ENCODE measurements around the gene KHDRBS1.

Gene KHDRBS1

DNA sequence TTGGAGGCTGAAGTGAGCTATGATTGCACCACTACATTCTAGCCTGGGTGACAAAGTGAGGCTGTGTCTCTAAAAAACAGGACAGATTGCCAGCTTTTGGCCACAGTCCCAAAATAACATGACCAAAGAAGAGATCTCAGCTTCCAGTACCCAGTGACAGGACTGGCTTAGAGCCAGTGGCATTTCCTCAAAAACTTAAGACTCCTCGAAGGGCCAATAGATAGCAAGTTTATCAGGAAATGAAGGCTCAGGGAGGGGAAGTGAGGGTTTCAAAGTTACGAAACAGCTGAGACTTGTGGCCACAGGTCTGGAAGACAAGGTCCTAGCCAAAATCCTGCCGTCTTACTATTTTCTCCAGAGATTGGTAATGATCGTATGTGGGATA is 52.8 kb downstream of the KHDRBS1 start:
- Histone ChIP-seq H3K4me3 (ENCODE audit: low read length) (no peak overlapping the region), H3K27me3 (ENCODE audit: insufficient read depth, low read length, poor library complexity) (no peaks in the 10 kb centered on the region), H3K9ac (ENCODE audit: low read length) (no peak overlapping the region), H3K27ac (ENCODE audit: low read depth, low read length) (no peak overlapping the region), H4K5ac (ENCODE audit: low read length) (no peak overlapping the region), H3K79me1 (ENCODE audit: low read length) (no peaks in the 10 kb centered on the region), H3K4me1 (ENCODE audit: control insufficient read depth, low read depth, low read length) (peaks cover 7% of the 10 kb centered on the region), H3K4ac (ENCODE audit: low read depth, low read length) (no peak overlapping the region), H2AK5ac (ENCODE audit: low read length) (no peak overlapping the region), H3K23ac (ENCODE audit: low read length) (no peak overlapping the region), H2BK15ac (replicated peaks; ENCODE audit: low read depth) (no peak overlapping the region), H3K36me3 (ENCODE audit: control insufficient read depth, insufficient read depth, low read length) (peaks cover 1% of the 10 kb centered on the region), H2BK120ac (ENCODE audit: low read depth, low read length) (no peak overlapping the region), H3K4me2 (ENCODE audit: low read length) (no peak overlapping the region), H2BK5ac (ENCODE audit: low read length) (no peak overlapping the region), H3K56ac (ENCODE audit: low read length) (no peak overlapping the region), H4K8ac (ENCODE audit: low read depth, low read length) (no peak overlapping the region), H3K18ac (ENCODE audit: low read length) (no peak overlapping the region), H3K79me2 (ENCODE audit: control insufficient read depth, insufficient read depth, low read length) (no peaks in the 10 kb centered on the region)
- WGBS (ENCODE audit: extremely low coverage, insufficient coverage, low lambda C conversion rate), result no CpG with 5 or more reads among the region's 4 CpGs
- DNase-seq, result peak; percentile 53

DNA sequence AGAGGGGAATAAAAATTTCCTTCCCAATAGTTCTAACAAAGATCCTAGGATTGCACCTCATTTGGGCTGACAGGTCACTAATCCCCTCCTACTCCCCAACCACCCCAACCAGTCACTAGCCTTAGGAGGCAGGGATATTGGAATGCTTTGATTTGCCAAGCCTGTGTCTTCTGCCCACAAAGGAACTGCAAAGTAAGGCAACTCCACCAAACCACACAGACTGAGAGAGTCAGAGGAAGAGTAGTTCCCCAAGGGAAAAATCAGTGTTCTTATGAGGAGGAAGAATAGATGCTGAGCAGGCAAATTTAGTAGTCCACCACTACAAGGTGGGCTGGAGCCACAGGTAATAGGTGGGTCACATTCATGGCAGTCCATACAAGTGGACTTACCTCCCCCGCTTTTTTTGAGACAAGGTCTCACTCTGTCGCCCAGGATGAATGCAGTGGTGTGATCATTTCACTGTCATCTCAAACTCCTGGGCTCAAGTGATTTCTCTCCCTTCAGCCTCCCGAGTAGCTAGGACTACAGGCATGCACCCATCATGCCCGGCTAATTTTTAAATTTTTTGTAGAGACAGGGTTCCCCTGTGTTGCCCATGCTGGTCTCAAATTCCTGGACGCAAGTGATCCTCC is 55.4 kb downstream of the KHDRBS1 start:
- no peak overlapping the region for H2BK5ac ChIP-seq (ENCODE audit: low read length)
- H3K18ac ChIP-seq (ENCODE audit: low read length), result no peak overlapping the region
- no peak overlapping the region for H3K4me2 ChIP-seq (ENCODE audit: low read length)
- no peak overlapping the region for H4K5ac ChIP-seq (ENCODE audit: low read length)
- peaks cover 8% of the 10 kb centered on the region for H3K79me2 ChIP-seq (ENCODE audit: control insufficient read depth, insufficient read depth, low read length)
- H2BK120ac ChIP-seq (ENCODE audit: low read depth, low read length), result no peak overlapping the region
- no peaks in the 10 kb centered on the region for H3K27me3 ChIP-seq (ENCODE audit: insufficient read depth, low read length, poor library complexity)
- H3K36me3 ChIP-seq (ENCODE audit: control insufficient read depth, insufficient read depth, low read length), result no peaks in the 10 kb centered on the region
- DNase-seq, result peak; percentile 50
- H3K4me3 ChIP-seq (ENCODE audit: low read length), result no peak overlapping the region
- H2BK15ac ChIP-seq (replicated peaks; ENCODE audit: low read depth), result no peak overlapping the region
- H3K4ac ChIP-seq (ENCODE audit: low read depth, low read length), result no peak overlapping the region
- no CpG with 5 or more reads among the region's 5 CpGs for WGBS (ENCODE audit: extremely low coverage, insufficient coverage, low lambda C conversion rate)
- H3K56ac ChIP-seq (ENCODE audit: low read length), result no peak overlapping the region
- no peak overlapping the region for H3K27ac ChIP-seq (ENCODE audit: low read depth, low read length)
- H3K4me1 ChIP-seq (ENCODE audit: control insufficient read depth, low read depth, low read length), result peaks cover 8% of the 10 kb centered on the region
- H4K8ac ChIP-seq (ENCODE audit: low read depth, low read length), result no peak overlapping the region
- no peak overlapping the region for H3K9ac ChIP-seq (ENCODE audit: low read length)
- H2AK5ac ChIP-seq (ENCODE audit: low read length), result no peak overlapping the region
- H3K23ac ChIP-seq (ENCODE audit: low read length), result peak overlapping the region; percentile 35
- H3K79me1 ChIP-seq (ENCODE audit: low read length), result no peaks in the 10 kb centered on the region

DNA sequence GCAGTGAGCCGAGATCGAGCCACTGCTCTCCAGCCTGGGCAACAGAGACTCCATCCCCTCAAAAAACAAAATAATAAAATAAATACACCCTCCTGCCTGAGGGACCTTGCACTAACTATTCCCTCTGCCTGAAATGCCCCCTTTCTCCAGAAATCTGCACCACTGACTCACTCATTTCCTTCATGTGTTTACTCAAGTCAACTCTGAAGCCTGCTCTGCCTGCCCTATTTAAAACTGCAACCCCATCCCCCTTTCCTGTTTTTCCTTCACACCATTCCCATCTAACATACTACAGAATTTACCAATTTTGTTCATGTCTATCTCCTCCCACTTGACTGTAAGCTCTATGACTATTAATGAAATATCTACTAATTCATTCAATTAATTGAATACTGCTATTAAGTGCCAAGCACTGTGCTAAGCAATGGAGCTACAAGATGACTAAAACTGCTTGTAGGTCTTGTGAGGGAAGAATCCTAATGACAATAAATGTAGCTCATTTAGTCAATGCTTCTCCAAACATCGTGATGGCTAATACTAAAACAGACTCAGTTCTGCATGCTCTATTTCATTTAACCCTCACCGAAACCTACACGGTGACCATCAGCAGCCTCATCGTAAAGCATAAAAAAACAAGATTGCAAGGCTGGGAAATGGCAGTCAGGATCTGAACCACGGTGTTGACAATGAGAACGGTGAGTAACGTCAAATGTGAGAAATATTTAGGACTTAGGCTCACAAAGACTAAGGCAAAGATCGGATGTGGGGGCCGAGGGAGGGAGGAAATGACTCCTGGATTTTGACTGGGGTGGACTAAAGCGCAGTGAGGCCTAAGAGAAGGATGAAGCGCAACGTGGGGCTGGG is 58.3 kb downstream of the KHDRBS1 start:
- peak overlapping the region; percentile 28 for H3K4me3 ChIP-seq (ENCODE audit: low read length)
- peaks cover 10% of the 10 kb centered on the region for H3K79me2 ChIP-seq (ENCODE audit: control insufficient read depth, insufficient read depth, low read length)
- H2AK5ac ChIP-seq (ENCODE audit: low read length), result no peak overlapping the region
- H3K27me3 ChIP-seq (ENCODE audit: insufficient read depth, low read length, poor library complexity), result no peaks in the 10 kb centered on the region
- H2BK15ac ChIP-seq (replicated peaks; ENCODE audit: low read depth), result no peak overlapping the region
- no peak overlapping the region for H2BK120ac ChIP-seq (ENCODE audit: low read depth, low read length)
- peak overlapping the region; percentile 3 for H2BK5ac ChIP-seq (ENCODE audit: low read length)
- H3K56ac ChIP-seq (ENCODE audit: low read length), result peak overlapping the region; percentile 90
- peaks cover 3% of the 10 kb centered on the region for H3K36me3 ChIP-seq (ENCODE audit: control insufficient read depth, insufficient read depth, low read length)
- H3K4me1 ChIP-seq (ENCODE audit: control insufficient read depth, low read depth, low read length), result peaks cover 8% of the 10 kb centered on the region
- peak overlapping the region; percentile 79 for H3K9ac ChIP-seq (ENCODE audit: low read length)
- H4K5ac ChIP-seq (ENCODE audit: low read length), result no peak overlapping the region
- peak overlapping the region; percentile 66 for H3K27ac ChIP-seq (ENCODE audit: low read depth, low read length)
- peak; percentile 53 for DNase-seq
- peak overlapping the region; percentile 31 for H3K18ac ChIP-seq (ENCODE audit: low read length)
- no CpG with 5 or more reads among the region's 14 CpGs for WGBS (ENCODE audit: extremely low coverage, insufficient coverage, low lambda C conversion rate)
- H3K4me2 ChIP-seq (ENCODE audit: low read length), result peak overlapping the region; percentile 28
- H3K4ac ChIP-seq (ENCODE audit: low read depth, low read length), result peak overlapping the region; percentile 61
- peaks cover 2% of the 10 kb centered on the region for H3K79me1 ChIP-seq (ENCODE audit: low read length)
- H4K8ac ChIP-seq (ENCODE audit: low read depth, low read length), result no peak overlapping the region
- no peak overlapping the region for H3K23ac ChIP-seq (ENCODE audit: low read length)

DNA sequence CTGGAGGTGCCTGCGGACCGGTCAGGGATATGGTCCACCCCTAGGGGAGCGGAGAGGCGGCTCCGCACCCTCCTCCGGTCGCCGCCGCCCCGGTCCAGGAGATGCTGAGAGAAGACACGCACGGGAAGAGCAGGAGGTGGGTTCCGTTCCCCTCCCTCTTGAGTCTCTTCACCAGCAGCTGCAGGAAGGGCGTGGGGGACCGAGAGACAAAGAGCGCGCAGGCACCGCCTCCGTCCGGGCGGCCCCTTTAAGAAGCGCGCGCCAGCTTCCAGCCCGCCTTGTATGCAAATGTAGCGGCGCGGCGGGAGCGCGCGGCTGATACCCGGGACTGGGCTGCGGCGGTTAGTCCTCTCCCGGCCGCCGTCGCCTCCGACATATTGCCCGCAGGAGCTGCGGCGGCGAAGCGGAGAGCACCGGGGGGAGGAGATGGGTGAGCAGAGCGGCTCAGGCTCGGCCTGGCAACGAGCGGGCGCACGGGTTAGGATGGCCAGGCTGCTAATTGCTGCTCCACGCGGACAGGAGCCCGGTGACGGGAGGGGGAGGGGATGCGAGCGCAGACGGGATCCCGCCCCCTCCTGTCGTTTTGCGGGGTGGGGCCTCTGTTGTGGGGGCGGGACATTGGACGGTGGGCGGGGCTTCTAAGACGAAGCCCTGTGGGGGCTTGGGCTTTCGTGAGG is 59.1 kb downstream of the KHDRBS1 start, which contains the start of gene TMEM39B:
TMEM39B (plus strand) TSS at position 318 of the 677 bp plus-strand sequence; CDS start at position 427, 109 bp downstream.
- Histone ChIP-seq H3K4me3 (ENCODE audit: low read length) (peak within 1 kb of the TSS; percentile 80), H2BK15ac (replicated peaks; ENCODE audit: low read depth) (no peak within 1 kb of the TSS), H3K27ac (ENCODE audit: low read depth, low read length) (peak within 1 kb of the TSS; percentile 92), H3K36me3 (ENCODE audit: control insufficient read depth, insufficient read depth, low read length) (peaks cover 5% of the 10 kb centered on the region), H3K4me2 (ENCODE audit: low read length) (peak within 1 kb of the TSS; percentile 82), H3K18ac (ENCODE audit: low read length) (peak within 1 kb of the TSS; percentile 82), H3K23ac (ENCODE audit: low read length) (no peak within 1 kb of the TSS), H3K9ac (ENCODE audit: low read length) (peak within 1 kb of the TSS; percentile 96), H3K4ac (ENCODE audit: low read depth, low read length) (peak within 1 kb of the TSS; percentile 61), H2AK5ac (ENCODE audit: low read length) (peak within 1 kb of the TSS; percentile 23), H4K5ac (ENCODE audit: low read length) (no peak within 1 kb of the TSS), H3K79me1 (ENCODE audit: low read length) (peaks cover 2% of the 10 kb centered on the region), H3K79me2 (ENCODE audit: control insufficient read depth, insufficient read depth, low read length) (peaks cover 10% of the 10 kb centered on the region), H2BK5ac (ENCODE audit: low read length) (peak within 1 kb of the TSS; percentile 95), H3K27me3 (ENCODE audit: insufficient read depth, low read length, poor library complexity) (no peaks in the 10 kb centered on the region), H3K4me1 (ENCODE audit: control insufficient read depth, low read depth, low read length) (peaks cover 8% of the 10 kb centered on the region), H3K56ac (ENCODE audit: low read length) (peak within 1 kb of the TSS; percentile 100), H2BK120ac (ENCODE audit: low read depth, low read length) (no peak within 1 kb of the TSS), H4K8ac (ENCODE audit: low read depth, low read length) (no peak within 1 kb of the TSS)
- WGBS (ENCODE audit: extremely low coverage, insufficient coverage, low lambda C conversion rate), result no CpG with 5 or more reads among the region's 67 CpGs
- DNase-seq, result peak; percentile 98

DNA sequence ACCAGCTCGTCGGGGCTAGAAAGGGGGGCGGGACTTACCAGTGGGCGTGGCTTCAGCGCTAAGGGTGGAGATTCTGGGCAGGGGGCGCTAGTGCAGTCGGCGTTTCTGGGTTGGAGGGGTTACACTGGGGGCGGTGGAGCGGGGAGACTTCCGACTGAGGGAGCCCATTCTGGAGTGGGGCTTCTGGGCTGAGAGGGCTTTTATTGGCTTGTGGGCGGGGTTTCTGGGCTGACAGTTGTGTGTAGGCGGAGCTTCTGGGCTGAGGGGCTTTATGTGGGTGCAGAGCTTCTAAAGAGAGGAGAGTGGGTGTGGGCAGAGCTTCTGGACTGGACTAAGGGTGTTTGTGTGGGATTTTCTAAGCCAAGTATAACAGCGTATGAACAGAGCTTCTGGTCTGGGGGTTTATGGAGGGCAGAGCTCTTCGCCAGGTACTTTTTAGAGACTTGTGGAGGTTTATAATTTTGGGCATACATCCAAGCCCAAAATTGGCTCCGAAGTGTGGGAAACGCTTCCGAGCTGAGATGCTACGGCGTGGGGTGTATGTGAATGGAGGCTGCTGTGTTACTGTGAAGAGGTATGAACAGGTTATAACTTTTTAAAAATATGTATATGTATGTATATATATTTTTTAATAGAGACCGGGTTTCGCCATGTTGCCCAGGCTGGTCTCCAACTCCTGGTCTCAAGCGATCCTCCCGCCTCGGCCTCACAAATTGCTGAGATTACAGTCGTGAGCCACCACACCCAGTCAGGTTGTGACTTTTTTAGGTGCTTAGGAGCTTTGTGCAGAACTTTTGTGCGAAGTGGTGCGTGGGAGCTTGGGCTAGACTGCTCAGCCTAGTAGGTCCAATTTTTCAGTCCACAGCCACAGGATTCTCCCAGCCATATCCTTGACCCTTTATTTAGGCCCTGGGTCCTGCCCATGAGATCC is 59.9 kb downstream of the KHDRBS1 start:
- Histone ChIP-seq H3K4me2 (ENCODE audit: low read length) (peak overlapping the region; percentile 82), H3K27ac (ENCODE audit: low read depth, low read length) (no peak overlapping the region), H3K23ac (ENCODE audit: low read length) (no peak overlapping the region), H2BK5ac (ENCODE audit: low read length) (no peak overlapping the region), H2BK15ac (replicated peaks; ENCODE audit: low read depth) (no peak overlapping the region), H3K27me3 (ENCODE audit: insufficient read depth, low read length, poor library complexity) (no peaks in the 10 kb centered on the region), H4K5ac (ENCODE audit: low read length) (no peak overlapping the region), H3K79me2 (ENCODE audit: control insufficient read depth, insufficient read depth, low read length) (peaks cover 10% of the 10 kb centered on the region), H3K18ac (ENCODE audit: low read length) (peak overlapping the region; percentile 35), H3K4ac (ENCODE audit: low read depth, low read length) (no peak overlapping the region), H3K79me1 (ENCODE audit: low read length) (peaks cover 2% of the 10 kb centered on the region), H3K4me1 (ENCODE audit: control insufficient read depth, low read depth, low read length) (peaks cover 8% of the 10 kb centered on the region), H3K4me3 (ENCODE audit: low read length) (peak overlapping the region; percentile 66), H2BK120ac (ENCODE audit: low read depth, low read length) (no peak overlapping the region), H3K56ac (ENCODE audit: low read length) (peak overlapping the region; percentile 80), H2AK5ac (ENCODE audit: low read length) (peak overlapping the region; percentile 23), H3K9ac (ENCODE audit: low read length) (peak overlapping the region; percentile 65), H3K36me3 (ENCODE audit: control insufficient read depth, insufficient read depth, low read length) (peaks cover 5% of the 10 kb centered on the region), H4K8ac (ENCODE audit: low read depth, low read length) (no peak overlapping the region)
- peak; percentile 97 for DNase-seq
- no CpG with 5 or more reads among the region's 28 CpGs for WGBS (ENCODE audit: extremely low coverage, insufficient coverage, low lambda C conversion rate)

All from mesendoderm (in vitro differentiated cells).